Activated T-cell treated with anti-CD3 and anti-CD28 coated beads, Interleukin-2, amount 50 U/mL, for 1 hour (primary cell): ENCODE results near the gene STEAP1.
"Not testable (repeated sequence)": the region's sequence is repeated elsewhere in the genome, so short reads cannot be mapped to it uniquely, and the experiment has no call there.

ENCODE experiments used
- DNase-seq: peaks from one replicate; pipeline ENCODE4 v3.0.0-alpha.2; 2020

STEAP1 gene

DNA sequence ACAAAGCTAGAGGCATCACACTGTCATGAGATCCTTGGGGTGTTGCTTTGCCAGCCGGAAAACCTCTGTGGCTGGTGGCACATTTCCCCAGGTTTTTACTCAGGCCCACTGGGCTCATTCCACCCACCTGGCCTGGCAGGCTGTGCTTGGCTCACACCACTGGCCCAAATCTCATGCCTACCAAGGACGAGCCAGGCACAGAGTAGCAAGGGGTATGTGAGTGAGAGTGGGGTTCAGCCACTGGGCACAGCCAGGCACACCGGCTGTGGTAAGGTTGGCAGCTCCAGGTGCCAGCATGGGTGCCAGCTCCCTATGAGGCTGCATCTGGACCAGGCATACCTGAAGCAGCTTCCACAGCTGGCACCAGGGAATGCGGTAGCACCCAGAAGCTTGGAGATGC lies 21.4 kb downstream of the STEAP1 start:
- no peak for DNase-seq

DNA sequence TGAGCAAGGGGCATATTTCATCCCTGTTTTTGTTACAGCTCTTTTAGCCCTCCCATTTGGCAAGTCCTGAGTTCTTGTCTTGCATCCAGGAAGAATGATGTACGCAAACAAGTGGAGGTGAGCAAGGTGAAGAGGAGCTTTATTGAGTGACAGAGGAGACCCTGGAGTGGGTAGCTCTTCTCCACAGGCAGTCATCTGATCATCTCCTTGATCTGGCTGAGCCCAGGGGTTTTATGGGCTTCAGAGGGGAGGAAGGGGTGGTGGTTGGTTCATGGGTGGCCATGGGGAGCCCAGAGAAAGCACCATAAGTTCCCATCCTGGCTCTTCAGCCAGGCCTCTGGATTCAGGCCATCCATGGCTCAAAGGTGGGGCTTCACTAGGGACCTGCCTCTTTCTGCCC lies 21.9 kb downstream of the STEAP1 start:
- no peak for DNase-seq

DNA sequence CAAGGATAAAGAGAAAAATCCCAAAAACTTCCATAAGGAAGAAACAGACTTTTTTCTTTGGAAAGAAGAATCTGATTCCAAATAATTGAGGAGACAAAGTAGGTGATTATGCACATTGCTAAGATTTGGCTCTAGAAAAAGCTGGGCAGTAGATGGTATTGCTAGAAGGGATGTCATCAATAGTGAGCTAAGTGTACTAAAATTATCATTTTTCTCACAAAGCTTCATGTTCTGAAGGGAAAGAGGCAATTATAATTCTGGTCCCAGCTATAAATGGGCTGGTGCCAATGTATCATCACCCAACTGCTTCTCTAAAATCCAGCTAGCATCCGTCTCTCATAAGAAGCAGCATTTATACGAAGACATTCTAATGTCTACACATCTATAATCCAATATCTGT lies 23.9 kb downstream of the STEAP1 start:
- DNase-seq = no peak

DNA sequence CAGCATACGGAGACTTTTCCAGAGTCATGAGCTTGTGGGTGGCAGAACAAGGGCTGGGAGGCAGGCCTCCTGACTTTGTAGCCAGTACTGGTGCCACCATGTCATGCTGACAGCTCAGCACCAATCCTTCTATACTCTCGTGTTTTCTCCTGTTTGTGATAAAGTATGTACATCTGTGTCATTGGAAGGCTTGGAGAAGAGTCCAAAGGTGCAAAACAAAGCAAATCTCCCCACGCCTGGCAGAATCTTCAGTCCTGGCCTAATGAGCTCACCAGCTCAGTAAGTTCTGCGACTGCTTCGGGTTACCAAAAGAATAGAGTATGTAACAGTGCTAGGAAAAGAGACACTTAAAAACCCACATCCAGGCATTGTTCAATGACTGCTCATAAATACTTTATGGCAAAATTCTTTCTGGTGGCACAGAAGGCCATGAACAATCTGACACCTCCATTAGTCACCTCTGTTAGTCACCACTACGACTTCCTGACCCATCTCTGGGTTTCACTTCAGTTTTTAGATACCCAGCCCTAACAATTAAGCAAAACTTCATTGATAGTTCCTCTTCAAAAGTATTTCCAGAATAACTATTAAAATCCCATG lies 24.5 kb downstream of the STEAP1 start:
- no peak for DNase-seq

DNA sequence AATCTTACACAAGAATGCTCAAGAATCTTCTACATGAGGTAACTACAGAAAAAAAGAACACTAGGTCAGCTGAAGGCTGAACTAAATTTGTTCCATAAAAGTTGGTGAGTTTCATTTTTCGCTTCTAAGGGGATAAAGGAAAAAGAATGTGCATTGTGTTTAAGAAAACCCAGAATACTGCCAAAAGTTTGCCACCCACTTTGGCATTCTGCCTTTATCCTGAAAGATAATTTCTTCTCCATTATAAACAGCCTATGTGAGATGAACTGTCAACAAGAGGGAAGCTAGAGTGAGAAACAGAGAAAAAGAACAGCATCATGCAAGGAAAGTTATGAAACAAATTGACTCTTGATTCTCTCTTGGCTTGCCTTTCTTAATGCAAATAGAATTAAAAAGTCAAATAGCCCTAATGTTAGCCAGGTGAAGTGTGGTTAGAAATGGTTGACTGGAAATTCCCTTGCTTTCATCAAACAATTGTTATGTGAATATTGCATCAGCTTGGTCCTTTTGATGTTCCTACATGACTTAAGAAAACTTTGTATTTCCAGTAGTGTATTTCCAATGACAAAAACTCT lies 25.8 kb downstream of the STEAP1 start:
- no peak for DNase-seq

DNA sequence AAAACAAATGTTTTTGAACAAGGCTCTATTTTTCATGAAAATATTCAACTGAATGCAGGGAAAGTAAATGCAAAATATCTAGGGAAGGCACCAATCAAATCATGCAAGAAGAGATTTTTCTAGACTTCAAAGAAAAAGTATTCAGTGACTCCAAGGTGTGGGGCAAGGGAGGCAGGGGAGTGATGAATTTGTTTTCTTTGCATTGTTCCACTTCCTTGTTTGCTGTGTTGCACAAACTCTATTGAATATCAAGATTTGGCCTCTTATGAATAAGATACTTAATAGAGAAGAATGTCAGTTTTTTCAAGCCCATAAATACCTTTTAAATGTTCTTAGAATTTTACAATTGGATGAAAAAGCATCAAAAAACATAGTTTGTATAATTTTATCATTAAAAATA lies 26.4 kb downstream of the STEAP1 start:
- no peak for DNase-seq

DNA sequence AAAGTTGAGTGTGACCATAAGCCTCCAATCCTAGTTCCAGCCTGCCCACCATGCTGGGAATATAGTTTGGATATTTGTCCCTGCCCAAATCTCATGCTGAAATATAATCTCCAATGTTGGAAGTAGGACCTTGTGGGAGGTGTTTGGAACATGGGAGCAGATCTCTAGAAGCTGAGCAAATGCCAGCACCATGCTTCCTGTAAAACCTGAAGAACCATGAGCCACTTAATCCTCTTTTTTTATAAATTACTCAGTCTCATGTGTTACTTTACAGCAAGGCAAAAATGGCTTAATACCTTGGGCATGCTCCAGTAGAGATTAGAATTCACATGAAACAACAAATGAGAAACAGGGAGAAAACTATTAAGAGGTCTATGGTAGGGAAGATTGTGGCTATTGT lies 27.2 kb downstream of the STEAP1 start:
- DNase-seq = no peak

DNA sequence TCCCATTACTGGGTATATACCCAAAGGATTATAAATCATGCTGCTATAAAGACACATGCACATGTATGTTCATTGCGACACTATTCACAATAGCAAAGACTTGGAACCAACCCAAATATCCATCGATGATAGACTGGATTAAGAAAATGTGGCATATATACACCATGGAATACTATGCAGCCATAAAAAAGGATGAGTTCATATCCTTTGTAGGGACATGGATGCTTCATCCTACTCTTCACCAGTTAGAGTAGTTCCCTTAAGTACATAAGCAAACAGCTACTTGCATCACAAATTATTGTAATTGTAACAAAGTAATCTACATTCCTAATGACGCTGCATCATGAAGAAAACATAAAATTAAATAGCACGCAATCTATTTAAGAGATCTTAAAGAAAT lies 32.0 kb downstream of the STEAP1 start:
- not testable (repeated sequence) for DNase-seq

DNA sequence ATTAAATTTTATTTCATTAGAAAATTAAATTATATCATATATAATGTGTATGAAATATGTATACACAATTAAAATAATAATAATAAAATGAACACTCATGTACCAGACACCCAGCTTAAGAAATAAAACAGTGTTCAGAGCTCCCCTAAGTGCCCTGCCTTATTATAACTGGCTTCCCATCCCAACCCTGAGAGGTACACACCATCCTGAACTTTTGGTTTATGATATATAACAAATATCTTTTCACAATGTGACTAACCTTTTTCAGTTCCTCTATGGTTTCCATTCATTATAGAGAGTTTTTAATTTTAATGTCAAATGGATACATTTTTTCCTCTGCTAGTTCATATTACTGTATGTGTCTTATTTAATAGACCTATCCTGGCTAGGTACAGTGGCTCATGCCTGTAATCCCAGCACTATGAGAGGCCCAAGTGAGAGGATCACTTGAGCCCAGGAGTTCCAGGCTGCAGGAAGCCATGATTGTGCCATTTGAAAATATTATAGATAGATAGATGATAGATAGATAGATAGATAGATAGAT lies 33.3 kb downstream of the STEAP1 start:
- DNase-seq = no peak

DNA sequence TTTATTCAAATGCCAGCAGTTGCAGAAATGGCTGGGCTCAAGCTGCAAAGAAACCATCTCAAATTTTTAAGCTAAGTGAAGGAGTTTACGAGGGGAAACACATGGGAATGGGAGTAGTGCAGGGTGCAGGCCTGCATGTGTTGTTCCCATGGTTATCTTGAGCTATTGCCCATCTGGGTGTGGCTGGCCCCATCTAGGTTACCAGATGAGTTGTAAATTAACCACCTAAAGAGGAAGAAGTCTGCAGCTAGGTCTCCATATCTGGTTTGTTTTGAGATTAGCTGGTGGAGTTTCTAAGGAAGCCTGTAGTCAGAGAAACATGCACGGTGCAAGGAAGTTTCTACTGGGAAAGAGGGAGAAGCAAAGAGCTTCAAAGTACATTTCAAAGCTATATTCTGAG lies 34.0 kb downstream of the STEAP1 start:
- no peak for DNase-seq

DNA sequence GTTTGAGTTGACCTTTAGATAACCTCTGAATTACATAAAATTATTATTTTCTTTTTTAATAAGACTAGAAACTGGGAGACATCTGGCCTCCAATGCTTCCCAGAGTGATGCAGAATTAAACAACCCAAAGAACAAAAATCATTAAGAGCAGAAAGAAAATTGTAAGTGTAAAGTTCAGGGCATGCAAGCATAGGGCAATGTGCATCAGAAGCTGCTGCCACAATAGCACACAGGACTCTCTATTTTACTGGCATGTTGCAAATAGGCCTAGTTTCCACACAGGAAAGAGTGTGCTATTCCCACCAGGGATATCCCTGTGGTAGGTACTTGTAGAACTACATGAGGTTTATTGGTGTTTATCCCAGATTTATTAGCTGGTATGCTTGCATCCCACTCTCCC lies 36.7 kb downstream of the STEAP1 start:
- no peak for DNase-seq

DNA sequence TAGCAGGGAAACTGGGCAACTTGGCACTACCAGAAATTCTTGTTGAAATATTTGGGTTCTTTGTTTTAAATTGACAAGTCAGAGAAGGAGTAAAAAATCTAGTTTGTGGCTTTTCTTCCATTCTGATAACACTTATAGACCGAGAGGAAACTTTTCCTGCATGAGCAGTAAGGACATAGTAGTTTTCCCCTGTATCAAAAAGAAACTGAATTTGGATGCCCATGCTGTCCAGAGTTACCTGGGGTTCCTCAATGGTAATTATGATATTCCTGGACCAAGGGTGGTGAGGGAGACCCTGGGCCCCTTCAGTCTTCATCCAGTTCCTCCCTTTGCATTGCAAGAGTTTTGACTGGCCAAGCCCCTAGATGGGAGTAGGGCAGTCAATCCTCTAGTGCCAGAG lies 37.4 kb downstream of the STEAP1 start:
- DNase-seq = no peak

DNA sequence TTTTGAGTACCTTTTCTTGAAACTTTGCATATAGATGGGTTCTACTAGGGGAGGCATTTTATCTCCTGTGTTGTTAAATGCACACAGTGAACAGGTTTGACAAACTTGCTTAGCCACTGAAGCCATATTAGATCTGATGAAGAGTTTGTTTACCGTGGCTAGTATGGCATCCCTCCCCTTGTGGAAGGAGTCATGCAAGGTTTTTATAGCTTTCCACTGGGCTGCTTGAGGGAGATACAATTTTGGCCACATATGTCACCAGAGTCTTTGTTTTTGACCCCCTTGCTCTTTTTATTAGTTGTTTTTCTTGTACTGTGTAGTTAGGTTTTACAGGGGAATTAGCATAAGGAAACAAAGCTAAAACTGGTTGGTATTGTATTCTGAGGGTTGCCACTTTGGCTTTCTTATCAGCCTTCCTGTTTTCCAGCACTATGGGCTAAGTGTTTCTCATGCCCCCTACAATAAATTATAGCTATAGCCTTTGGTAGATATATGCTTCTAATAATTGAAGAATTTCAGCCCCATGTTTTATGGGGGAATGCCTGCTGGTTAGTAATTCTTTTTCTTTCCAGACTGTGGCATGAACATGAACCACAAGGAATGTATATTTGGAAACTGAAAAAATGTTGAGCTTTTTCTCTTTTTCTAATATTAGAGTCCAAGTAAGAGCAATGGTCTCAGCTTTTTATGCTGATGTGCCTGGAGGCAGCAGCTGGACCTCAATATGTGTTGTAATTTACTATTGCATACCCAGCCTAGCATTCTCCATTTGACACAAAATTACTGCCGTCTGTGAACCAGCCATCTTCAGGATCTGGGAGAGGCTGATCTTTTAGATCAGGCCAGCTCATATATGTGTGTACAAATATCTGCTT lies 38.8 kb downstream of the STEAP1 start:
- no peak for DNase-seq

DNA sequence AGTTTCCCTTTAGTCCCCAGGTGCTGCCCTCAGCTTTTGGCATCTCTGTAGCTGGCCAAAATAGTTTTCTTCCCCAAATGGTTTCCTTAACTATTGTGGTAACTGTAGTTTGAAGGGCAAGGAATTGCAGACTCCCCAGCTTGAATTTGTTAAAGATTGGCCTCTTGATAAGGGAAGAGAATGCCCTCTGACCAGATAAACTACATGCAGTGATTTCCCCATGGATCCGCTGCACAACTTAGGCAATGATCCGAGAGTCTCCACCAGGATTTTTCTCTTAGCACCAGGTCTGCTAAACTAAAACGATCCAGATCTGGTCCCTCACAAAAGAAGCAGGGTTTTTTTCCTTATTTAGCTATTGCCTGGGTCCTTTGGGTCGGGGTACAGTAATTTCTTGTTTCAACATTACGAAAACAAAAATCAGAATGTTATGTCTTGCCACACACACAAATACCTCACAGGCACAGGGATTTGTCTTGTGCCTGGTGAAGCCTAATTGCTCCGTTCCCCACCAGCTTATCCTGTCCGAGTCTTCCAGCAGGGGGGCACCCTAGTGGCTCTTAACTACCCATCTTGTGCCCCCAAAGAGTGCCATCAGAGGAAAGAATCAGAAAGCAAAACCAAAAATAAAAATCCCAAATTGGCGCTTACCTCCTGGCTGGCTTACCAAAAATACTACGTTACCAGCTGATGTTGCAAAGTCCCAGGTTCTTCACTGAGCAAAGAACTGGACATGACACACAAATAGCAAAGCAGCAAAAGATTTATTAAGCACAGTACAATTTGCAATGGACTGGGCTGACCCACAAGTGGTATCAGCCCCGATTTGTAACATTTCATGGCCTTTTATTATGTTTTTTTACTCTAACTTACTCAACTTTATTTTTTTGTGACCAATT lies 40.9 kb downstream of the STEAP1 start:
- no peak for DNase-seq

DNA sequence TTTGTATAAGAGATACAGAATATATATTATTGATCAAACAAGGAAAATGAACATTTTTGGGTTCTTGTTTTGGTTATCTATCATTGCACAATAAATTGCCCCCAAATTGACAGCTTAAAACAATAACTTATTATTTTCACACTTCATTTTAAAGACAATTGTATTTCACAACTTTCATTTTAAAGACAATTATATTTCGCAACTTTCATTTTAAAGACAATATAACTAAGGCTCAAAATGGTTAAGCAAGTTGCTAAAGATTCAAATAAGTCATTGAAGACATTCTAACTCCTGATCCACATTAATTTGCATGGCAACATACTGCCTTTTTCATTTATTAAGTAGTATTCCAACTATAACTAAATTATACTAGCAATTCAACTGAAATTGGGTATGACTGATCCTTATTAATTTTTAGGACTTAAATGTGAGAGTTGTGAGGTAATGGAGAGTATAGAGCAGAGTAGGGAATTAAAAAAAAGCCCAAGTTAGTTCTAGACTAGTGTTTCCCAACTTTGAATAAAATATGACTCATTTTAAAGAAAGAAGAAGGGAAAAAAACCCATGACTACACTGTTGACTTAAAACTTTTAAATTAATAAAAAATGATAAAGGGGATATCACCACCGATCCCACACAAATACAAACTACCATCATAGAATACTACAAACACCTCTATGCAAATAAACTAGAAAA lies 47.4 kb downstream of the STEAP1 start:
- DNase-seq = no peak

DNA sequence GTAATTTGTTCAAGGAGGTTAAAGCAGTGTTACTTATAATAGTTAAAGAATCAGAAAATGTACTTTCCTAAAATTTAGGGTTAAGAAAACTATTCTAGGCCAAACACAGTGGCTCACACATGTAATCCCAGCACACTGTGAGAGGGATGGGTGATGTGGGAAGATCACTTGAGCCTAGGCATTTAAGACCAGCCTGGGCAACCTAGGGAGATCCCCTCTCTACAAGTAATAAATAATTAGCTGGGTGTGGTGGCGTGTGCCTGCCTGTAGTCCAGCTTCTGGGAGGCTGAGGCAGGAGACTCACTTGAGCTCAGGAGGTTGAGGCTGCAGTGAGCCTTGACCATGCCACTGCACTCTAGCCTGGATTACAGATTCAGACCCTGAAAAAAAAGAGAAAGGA lies 53.7 kb downstream of the STEAP1 start:
- DNase-seq = no peak

DNA sequence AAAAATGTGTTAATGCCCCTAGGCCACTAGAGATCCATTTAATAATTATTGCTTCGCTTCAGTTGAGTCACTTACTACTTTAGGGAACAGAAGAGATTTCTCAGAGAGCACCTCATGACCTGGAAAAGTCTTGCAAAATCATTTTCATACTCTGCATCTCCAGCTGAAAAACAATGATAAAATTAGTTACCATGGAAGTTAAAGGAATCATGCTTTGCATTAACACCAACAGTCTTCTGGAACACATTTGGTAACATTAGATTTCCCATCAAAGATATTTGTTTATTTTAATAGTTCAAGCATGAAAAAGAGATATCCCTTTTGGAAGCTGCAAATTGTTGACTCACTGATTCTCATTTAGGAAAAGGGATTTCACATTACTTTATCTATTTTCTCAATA lies 55.5 kb downstream of the STEAP1 start:
- no peak for DNase-seq

DNA sequence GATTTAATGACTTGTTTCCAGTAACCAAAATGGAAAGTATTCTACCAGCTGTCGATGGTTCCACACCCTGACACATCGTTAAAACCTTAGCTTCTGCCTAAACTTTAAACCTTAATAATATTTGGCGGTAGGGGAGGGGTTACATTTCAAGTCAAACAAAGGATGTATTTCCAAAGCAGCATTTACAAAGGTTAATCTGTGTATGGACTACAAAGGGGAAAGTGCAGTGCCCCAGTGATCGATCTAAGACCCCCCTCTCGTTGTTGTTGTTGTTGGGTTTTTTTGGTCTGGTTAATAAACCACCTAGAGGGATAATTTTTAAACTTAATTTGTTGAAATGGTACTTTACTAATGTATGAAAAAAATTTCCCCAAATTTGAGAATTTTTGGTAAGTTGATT lies 56.2 kb downstream of the STEAP1 start:
- no peak for DNase-seq

DNA sequence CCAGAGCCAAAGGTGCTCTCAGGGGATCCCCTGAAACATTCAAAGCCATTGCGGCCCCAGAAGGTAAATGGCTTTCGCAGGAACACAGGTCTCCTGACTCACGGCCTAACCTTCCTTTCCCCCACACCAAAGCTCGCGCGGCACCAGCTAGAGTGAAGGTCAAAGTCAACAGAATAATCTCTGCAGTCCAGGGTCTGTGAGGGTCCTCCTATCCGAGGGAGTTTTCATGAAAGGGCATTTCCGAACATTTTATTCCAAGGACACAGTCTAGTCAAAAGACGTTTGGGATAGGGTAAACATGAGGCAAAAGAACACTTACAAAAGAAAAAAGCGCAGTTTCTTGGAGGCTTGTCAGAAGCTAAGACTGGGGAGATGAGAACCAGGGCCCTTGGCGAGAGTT lies 56.7 kb downstream of the STEAP1 start:
- DNase-seq = no peak

DNA sequence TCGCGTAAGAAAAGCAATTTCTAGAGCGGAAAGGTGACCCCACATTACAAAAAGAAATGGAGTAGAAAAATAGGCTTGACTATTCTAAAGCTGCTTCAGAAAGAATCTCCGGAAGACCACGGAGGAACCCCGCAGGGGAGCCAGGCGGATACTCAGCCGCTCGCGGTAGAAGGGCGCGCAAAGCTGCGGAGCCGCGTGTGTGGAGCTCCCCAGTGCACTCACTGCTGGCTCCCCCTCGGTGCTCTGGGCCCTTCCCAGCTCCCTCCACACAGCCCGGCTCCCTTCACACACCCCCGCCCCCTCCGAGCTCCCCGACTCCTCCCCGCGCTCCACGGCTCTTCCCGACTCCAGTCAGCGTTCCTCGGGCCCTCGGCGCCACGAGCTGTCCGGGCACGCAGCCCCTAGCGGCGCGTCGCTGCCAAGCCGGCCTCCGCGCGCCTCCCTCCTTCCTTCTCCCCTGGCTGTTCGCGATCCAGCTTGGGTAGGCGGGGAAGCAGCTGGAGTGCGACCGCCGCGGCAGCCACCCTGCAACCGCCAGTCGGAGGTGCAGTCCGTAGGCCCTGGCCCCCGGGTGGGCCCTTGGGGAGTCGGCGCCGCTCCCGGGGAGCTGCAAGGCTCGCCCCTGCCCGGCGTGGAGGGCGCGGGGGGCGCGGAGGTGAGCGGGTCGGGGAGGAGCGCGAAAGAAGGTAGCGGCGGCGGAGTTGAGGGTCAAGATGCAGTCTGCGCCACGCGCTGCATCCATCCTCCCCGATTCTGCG lies 57.3 kb downstream of the STEAP1 start, which contains the start of gene STEAP2:
TSS of gene STEAP2 (plus strand) at position 350 of the 758 bp plus-strand sequence. CDS start 13,343 bp downstream, outside the sequence.
- DNase-seq = peak; percentile 20

DNA sequence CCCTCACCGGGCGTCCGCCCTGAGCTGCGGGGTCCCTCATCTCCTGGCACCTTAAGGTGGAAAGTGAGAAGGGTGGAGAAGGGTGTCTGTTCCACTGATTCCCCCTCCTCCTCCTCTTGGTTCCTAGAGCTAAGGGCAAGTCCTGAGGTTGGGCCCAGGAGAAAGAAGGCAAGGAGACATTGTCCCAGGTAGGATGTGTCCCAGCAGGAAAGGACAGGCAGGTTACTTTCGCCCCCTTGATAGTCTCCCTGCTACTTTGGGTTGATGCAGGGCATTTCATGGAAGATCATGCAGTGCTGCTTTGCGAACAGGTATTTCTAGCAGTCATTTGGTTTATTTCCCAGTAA lies 57.9 kb downstream of the STEAP1 start:
- DNase-seq = no peak

DNA sequence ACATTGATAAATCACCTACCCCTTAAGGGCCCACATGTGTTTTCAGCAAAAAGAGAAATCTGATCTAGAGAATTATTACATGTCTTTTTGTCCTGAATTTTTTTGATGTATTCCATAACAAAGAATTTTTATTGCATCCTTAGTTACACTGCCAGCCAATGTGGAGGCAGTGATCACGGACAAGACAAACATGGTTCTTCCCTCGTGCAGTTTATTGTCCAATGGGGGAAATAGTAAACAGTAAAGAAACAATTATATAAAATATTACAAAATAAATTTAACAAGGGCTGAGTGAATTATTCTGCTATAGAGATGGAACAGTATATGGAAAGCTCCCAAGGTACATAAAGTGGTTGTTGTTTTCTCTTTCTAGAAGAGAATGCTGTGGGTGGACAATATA lies 59.3 kb downstream of the STEAP1 start:
- no peak for DNase-seq
